Right lung (tissue), 5 donors: ENCODE data around the gene ANKK1. TPM values are rescaled to one million over a fixed set of nuclear protein-coding genes. Genes with fewer than 3 reads are reported as not detected.

Experiments used
- DNase-seq, 2 donors: peaks; one replicate each; pipeline ENCODE4 v3.0.0-alpha.2; 2013
- polyA plus RNA-seq, 5 donors: library from polyadenylated mRNA; unstranded; fragments of 120-200 nt; gene quantifications; one replicate each; pipeline versions ENCODE4 v1.2.1 to v1.2.3, GENCODE V29; 2013; ENCODE audit warnings: inconsistent platforms in 1 of 5, low replicate concordance in 1 of 5; ENCODE audit not compliant: insufficient read length in 5 of 5, insufficient read depth in 1 of 5

The ANKK1 gene
- polyA plus RNA-seq, 5 donors = 0.22 to 1.2 (median 0.45) TPM

DNA sequence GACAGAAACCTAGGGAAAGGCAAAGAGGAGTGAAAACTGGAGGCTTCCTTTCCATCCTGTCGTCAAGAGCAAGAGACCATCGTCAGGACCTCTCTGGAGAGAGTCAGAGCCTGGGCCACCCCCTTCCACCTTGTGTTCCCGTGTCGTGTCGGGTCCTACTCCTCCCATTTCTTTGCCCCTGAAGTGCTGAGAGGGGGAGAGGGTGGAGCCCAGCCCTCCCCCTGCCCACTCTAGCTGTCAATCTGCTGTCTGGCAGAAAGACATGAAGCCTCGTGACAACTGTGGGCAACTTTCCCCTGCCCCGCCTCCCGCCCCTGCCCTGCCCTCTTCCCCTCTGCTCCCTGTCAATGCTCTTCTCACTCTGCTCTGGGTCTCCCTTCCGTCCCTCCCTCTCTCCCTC lies 20.6 kb downstream of the ANKK1 start:
- DNase-seq = no peak

DNA sequence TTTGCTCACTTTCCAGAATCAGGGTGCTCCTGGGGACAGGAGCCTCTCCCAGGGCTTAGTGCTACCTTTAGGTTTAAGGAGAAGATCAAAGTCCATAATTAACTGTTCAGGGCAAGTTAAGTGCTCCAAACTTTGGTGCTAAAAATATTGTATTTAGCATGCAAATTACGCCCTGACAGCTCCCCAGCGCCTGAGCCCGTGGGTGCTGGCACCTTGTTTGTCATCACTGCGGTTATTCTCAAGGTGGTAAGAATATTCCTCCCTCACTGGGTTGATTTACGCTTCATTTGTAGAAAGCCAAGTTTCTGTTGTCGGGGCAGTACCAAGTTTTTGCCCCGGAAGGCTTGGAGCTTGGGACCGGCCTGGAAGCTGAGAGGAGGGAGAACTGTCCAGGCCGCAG lies 21.3 kb downstream of the ANKK1 start:
- DNase-seq = no peak

DNA sequence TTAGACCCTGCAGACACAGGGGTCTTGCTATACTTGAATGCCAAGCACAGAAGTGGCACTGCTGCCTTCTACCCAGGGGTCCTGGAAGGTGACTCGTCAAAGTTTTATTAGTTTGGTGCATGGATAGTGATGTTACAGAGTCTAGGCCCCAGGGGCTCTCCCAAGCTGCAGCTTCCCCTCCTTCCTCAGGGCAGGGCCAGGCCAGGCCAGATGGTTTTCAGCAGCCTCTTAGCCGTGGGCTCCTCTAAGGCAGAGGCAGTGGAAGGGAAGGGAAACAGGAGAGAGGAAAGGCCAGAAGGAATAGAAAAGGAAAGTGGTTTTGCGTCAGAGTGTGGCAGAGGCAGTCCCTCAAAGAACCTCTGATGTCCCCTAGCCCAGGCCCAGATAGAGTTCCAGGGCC lies 21.9 kb downstream of the ANKK1 start:
- DNase-seq = no peak

DNA sequence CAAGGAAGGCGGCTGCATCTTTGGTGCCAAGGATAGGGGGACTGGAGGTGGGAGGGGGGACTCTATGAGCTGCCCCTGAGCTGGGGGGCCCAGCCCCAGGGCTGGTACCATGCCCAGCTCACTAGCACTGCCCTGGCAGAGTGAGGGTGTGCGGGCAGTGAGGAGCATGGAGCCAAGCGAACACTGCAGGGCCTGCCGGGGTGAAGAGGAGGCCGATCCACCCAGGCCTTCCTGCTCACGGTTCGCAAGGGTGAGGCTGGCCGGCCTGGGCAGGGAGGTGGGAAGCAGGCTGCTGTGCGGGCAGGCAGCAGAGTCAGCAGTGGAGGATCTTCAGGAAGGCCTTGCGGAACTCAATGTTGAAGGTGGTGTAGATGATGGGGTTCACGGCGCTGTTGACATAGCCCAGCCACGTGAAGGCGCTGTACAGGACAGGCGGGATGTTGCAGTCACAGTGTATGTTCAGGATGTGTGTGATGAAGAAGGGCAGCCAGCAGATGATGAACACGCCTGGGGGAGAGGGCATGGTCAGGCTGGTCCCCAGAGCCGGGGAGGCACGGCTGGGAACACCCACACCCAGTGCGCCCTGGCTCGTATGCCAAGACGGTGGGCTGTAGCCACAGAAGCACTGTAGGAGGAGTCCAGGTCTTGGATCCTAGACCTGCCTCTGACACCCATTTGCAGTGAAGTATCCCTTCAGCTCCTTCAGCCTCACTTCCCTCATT lies 23.0 kb downstream of the ANKK1 start:
- no peak for DNase-seq

DNA sequence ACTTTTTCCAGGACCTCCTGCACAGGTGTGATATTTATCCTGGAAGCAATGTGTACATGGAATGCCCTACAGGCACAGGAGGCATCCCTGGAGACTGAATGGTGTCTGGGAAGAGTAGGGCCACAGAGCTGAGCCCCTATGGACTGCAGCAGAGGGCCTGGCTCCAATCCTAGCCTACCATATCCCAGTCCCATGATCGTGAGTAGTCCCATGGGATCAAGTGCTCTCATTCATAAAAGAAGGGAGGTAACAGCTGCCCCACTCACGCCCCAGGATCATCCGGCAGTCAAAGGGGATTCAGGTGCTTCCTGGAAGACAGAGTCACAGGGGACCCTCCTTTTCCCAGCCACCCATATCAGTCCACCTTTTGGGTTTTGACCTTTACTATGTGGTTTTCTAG lies 24.0 kb downstream of the ANKK1 start:
- no peak for DNase-seq

DNA sequence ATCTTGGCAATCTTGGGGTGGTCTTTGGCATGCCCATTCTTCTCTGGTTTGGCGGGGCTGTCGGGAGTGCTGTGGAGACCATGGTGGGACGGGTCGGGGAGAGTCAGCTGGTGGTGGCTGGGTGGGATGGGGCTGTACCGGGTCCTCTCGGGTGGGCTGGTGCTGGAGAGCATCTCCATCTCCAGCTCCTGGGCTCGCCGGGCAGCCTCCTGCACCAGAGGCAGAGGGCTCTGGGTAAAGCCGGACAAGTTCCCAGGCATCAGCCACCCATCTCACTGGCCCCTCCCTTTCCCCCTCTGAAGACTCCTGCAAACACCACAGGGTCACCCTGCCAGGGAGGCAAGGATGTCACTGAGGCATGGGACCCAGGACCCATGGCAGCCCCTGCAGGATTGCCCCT lies 25.1 kb downstream of the ANKK1 start:
- DNase-seq = no peak

DNA sequence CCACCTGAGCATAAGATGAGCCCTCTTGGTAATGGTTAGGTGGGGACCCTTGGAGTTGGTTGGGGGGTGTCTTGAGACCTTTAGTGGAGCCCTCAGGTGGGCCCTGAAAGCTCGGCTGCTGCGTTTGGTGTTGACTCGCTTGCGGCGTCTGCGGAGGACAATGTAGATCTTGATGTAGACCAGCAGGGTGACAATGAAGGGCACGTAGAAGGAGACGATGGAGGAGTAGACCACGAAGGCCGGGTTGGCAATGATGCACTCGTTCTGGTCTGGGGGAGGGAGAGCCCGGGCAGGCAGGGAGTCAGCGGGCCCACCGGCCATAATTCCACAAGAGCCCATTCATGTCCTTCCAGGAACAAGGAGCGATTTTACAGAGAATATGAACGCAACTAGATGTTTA lies 27.8 kb downstream of the ANKK1 start:
- no peak for DNase-seq

DNA sequence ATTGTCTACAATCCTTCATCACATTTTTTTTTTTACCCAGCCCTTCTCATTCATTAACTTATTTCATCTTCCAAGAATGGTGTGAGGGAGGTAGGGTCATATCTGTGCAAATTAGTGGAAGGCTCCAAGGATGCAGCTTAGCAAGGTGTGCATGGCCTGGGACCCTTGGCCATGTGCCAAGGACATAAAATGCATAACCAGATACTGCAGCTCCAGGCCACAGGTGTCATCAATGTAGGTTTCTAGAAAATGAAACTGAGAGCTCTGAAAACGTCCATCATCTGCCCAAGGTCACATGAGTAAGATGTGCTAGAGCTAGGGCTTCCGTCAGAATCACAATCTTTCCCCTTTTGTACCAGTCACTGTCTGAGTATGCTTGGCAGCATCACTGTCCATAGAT lies 29.8 kb downstream of the ANKK1 start:
- DNase-seq = no peak

DNA sequence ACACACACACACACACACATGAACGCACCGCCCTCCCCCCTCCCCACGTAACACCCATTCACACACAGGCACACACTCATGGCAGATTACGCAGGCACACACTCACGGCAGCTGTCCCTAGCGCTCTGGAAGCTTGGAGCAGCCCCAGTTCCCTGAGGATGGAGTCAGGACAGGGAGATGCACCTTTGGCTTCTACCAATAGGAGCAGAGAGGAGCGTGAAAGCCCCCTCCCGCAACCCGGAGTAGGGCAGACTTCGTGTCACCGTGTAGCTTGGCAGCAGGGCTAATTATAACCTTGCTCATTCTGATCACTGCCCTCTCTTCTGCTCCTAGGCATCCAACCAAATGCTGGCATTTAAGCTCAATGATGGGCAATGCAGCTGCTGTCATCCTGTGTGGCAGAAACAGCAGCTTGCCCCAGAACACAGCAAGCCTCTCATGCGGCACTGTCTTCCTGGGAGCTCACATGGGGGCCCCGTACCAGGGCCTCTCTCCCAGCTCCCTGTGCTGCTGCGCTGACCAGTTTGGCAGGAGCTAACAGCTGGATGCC lies 31.9 kb downstream of the ANKK1 start:
- DNase-seq = no peak

DNA sequence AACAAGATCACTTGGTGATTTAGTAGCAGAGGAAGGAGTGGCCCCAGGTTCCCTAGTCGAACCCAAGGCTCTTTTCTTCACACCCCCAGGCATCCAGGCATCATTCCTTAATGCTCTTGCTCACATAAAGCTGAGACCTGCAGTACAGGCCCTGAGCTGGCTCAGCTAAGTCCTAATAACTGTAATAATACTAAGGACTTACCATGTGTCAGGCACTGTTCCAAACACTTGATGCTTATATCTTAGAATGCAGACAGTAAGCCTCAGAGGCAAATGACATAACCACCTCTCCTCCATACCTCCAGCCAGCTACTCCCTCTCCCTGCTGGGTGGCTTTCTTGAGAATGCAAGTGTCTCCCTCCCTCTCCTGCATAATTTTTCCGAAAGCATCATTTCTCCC lies 33.2 kb downstream of the ANKK1 start:
- no peak for DNase-seq

DNA sequence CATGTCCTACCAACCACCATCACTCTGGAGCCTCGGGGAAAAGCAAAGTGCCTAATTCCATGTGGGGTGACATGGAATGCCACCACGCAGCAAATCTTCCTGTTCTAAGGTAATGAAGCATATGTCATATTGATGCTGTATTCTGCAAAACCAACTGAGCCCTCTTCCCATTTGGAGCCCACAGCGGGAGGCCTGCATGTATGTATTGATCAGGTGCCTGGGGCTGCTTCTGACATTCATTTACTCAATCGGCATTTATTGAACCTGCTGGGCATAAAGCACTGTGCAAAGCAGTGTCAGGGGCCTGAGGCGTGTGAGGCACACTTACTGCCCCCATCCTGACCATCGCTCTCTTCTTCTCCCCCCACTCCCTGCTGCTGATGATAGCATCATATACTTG lies 39.1 kb downstream of the ANKK1 start:
- DNase-seq = no peak

DNA sequence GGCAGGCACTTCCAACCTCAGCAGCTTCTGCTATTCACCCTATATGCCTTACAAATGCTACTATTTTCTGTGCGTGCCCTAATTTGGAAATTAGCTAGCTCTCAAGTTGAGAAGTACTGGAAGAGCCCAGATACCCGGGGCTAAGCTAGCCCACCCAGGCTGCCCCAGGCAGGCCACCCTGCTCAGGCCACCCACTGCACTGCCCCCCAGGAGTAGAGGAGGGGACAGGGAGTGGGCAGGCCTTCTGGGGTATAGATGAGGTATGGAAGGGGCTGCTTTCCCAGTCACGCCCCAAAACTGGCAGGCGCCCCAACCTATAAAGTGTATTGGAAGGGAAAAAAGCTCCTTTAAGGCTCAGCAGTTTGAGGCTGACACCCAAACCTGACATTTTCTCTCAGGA lies 44.2 kb downstream of the ANKK1 start:
- DNase-seq = no peak

DNA sequence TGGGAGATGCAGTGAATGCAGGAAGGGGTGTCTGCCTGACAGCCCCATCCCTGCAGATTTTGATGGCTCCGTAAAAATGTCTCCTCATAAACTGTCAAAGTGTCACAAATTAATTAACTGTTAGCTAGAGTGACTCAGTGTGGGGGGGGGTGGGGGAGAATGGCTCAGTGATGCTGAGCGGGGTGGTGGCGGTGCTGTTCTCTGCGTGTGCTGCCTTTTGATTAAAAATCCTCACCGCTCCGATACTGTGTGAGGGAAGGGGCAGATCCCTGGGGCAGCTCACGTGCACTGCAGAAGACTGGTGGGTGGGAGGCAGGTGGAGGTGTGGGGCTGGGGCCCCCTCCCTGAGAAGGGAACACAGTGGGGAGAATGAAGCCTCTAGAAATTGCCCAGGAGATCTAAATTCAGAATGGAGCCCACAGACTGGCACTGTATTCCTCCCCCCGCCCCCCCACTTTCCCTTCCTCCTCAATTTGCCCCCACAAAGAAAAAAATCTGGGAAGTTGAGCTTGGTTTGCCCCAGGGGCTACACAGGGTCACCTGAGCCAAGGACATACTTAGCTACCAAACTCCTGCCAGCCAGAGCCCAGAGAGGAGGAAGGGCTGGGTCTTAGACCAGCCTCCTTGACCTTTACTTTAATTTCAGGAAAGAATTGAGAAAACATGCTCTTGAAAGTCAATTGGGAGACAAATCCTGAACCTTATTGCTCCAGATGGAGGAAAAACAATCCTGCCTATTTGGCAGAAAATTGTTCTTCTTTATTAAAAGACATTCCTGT lies 47.8 kb downstream of the ANKK1 start:
- DNase-seq = no peak

DNA sequence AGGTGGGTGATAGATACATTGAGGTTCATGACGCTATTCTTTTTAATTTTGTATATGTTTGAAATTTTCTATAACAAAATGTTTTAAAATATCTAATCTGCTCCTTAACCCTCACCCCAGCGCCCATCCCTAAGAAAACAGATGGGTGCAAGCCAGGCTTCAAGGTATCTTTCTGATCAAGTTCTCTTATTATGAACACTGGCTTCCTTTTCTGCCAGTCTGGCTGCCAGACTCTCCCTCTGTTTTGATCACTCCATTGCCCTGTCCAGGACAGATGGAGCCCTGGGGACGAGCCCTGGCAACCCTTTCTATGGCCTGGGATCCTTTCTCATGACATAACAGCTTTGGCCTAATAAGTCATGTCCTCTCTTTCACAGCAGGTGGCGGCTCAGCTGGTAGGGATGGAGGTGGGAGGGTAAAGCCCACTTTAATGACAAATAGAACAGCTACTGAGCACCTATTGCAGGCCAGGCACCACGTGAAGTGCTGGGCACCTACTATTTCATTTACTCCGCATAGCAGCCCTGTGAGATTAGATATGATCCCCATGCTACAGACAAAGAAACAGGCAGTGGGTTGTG lies 49.2 kb downstream of the ANKK1 start:
- DNase-seq = no peak

DNA sequence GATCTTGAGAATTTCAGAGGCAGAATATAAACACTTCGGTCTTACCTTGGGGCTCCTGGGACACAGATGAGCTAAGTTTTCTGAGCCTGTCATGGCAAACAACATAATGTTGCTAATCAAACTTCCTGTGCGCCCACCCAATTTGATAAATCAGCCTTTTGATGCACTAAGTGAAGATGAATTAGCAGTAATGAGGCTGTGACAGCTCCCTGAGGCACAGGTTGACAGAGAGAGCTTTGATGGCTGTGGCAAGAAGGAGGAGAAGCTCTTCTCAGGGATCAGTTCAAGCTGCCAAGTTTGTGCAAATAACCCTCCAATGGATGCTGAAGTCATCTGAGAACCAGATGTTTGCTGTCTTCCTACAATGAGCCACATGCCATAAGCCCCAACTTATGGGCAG lies 53.2 kb downstream of the ANKK1 start:
- DNase-seq = no peak

DNA sequence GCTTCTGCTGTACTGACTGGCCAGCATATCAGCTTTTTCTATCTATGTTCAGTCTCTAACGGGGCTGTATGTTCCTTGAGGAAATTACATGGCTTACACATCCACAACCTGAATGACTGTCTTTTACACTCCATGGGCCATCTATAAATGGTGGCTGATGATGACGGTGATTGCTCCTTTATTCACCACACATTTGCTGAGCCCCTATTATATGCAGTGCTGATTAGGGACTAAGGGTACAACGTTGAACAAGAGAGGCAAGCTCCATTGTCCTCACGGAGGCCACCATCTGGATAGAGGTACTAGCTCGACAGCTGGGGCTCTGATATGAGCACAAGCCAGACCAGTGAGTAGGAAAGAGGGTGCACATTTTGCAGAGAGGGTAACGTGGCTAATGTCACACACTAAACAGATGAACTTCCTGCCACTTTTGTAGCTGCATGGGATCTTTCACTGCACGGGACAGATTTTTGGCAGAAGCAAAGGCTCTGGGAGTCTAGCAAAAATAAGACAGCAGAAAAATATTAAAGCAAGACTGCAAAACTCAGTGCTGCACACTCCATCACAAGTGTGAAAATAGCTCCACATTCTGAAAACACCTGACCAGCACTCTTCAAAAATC lies 57.0 kb downstream of the ANKK1 start:
- no peak for DNase-seq

DNA sequence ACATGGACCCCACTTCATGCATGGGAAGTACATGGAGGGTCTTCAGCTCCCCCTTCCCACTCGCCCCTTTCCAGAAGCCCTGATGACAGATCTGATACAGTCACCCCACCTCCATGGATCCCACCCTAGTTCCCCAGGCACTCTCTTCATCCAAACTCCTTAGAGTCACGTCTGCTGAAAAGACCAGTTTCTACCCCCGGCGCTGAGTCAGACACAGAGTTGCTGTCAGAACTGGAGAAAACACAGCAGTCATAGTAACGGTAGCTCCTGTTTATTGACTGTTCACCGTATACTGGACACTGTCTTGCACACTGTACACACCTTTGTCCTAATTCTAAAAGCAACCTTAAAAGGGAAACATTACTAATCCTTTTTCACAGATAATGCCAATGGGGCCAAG lies 58.5 kb downstream of the ANKK1 start:
- DNase-seq = no peak

DNA sequence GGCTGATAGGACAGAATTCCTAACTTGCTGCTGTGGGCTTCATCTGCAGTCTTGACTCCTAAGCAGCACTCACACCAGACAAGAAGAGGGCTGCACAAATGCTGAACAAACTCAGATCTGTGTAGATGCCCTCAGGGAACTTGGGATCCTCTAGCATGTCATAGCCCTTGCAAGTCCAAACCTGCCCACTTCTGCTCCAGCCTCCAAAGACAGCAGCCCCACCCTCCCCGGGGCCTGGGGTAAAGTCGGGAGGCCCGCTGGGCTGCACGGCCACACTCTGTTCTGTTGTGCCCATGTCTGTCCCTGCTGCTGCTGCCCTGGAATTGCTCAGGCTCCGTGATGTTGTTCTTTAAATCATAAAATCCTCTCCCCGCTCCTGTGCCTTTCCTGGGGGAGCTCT lies 59.4 kb downstream of the ANKK1 start:
- DNase-seq = no peak

DNA sequence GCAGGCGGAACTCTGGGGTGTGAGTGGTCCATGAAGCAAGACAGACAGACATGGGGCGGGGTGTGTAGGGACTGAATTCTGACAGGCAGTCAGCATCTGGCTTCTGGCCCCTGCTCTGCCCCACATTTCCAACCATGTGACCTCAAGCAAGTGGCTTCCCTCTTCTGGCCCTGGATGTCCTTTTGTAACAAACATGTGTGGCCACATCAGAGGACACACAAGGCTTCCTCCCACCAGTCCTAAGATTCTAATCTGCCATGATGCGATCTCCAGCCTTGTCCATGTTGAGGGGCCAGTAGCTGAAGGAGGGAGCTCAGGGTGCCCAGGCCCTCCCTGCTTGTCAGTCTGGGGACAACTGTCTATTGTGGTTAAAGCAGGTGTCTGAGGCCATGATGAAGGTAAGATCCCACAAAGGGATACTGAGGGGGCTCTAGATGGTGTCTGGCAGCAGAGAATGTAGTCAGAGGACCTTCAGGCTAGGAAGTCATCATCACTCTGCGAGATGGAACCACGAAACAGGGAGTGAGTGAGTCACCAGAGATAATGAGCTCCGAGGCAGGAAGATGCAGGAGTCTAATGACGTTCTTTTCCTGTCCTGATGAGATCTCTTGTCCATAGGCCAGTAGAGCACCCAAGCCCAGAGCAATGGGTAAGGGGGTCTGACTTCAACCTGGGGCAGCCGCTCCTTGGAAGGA lies 60.2 kb downstream of the ANKK1 start:
- no peak for DNase-seq

DNA sequence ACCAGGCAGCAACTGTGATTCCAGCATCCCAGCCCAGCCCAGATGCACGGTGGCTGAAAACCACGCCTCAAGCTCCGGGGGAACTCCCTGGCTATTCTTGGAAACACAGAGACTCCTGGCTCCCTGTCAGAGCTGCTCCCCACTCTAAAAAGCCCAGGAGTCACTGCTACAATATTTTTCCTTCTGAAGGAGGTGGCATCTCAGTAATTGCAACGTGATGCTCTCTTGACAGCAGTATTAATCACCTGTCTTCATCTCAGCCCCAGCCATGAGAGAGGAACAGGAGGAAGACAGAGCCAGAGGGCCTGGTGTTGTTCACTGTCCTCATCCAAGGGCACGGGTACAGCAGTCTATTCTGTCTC lies 60.7 kb downstream of the ANKK1 start:
- DNase-seq = no peak

DNA sequence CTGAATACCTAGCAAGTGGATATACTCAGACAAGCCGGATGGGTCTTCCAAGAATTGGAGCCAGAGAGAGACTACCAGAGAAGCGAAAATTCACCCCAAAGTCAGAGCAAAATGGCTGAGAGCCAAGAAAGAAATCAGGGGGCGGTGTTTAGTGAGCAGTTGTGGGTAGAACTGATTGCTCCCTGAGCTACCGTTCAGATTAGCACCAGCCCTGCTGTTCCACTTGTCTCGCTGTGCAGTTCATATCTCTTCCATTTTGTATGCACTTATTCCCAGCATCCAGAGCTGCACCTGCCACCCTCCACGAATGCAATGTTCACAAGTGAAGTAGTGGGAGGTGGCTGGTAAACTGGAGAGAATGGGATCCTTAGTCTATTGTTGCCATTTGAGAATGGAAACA lies 62.2 kb downstream of the ANKK1 start:
- no peak for DNase-seq
